A549 (cell line): Measurements from ENCODE around the gene PATJ. TPM values are rescaled to one million over a fixed set of nuclear protein-coding genes. Genes with fewer than 3 reads are reported as not detected.

Experiments used
- ATAC-seq, 2 experiments: fragments of 200-7000 bp in 1 of 2; fragments of >200 bp in 1 of 2; cut with Nextera tagmentation in 1 of 2; cut with Tn5 transposase in 1 of 2; 3 replicates each; pipeline versions ENCODE4 v1.8.0 to v1.9.1; 2018 to 2020; ENCODE audit warnings: mild to moderate bottlenecking in 1 of 2, moderate library complexity in 1 of 2
- CTCF ChIA-PET: fragments of 300-600 bp; sonication (Branson Sonifier 250); formaldehyde crosslinking; extraction: SDS; loops from one replicate; lab custom pipeline; 2021; ENCODE audit warnings: antibody characterized with exemption, inconsistent platforms; lab: Yijun Ruan, JAX
- POLR2A ChIA-PET: fragments of 350-600 bp; formaldehyde crosslinking; extraction: SDS; loops from one replicate; lab custom pipeline; 2021; ENCODE audit warnings: antibody characterized with exemption, inconsistent platforms; lab: Yijun Ruan, JAX
- DNase-seq, 2 experiments: peaks; one replicate each; pipeline versions ENCODE4 v3.0.0 to v3.0.0-alpha.2; 2011 to 2016; ENCODE audit warnings: low read depth in 1 of 2, low spot score in 1 of 2
- FAIRE-seq: peaks from 2 replicates; lab custom pipeline; 2011; peaks lifted over from hg19 to GRCh38; lab: Jason Lieb, UNC
- H3K27ac ChIP-seq, 2 experiments: fragments of >200 bp; sonication (Bioruptor Twin); formaldehyde crosslinking; 3 replicates each; pipeline ENCODE4 v1.5.1; 2016 to 2017
- H3K4me1 ChIP-seq: fragments of >200 bp; sonication (Bioruptor Twin); formaldehyde crosslinking; 3 replicates; pipeline ENCODE4 v1.6.1; 2016
- H3K4me2 ChIP-seq: fragments of >200 bp; sonication (Bioruptor Twin); formaldehyde crosslinking; 3 replicates; pipeline ENCODE4 v1.6.1; 2016
- H3K4me3 ChIP-seq: fragments of >200 bp; sonication (Bioruptor Twin); formaldehyde crosslinking; 3 replicates; pipeline ENCODE4 v1.5.1; 2016
- H3K9me3 ChIP-seq: fragments of >200 bp; sonication (Bioruptor Twin); formaldehyde crosslinking; 3 replicates; pipeline ENCODE4 v1.6.1; 2016
- BCL3 ChIP-seq: fragments of >200 bp; sonication (Bioruptor Twin); formaldehyde crosslinking; IDR thresholded peaks from 3 replicates; pipeline ENCODE4 v1.6.1; 2016
- BHLHE40 ChIP-seq: IDR thresholded peaks from 2 replicates; pipeline ENCODE4 v1.6.1; 2012; ENCODE audit warnings: low read depth, low read length, inconsistent platforms
- CBX2 ChIP-seq: fragments of 200-600 bp; sonication (generic); IDR thresholded peaks from 2 replicates; pipeline ENCODE4 v1.6.1; 2016; ENCODE audit warnings: low read depth, mild to moderate bottlenecking, borderline replicate concordance
- CBX8 ChIP-seq: fragments of 200-600 bp; sonication (generic); IDR thresholded peaks from 2 replicates; pipeline ENCODE4 v1.6.1; 2016
- CHD2 ChIP-seq: fragments of 150-350 bp; IDR thresholded peaks from 2 replicates; pipeline ENCODE4 v1.6.1; 2014; ENCODE audit warnings: low read length; ENCODE audit not compliant: partially characterized antibody
- EP300 ChIP-seq, 2 experiments: fragments of >200 bp; sonication (Bioruptor Twin); formaldehyde crosslinking; IDR thresholded peaks; 2 replicates in 1 of 2; 3 replicates in 1 of 2; pipeline ENCODE4 v1.6.1; 2016 to 2017
- HEYL ChIP-seq: fragments of 250-450 bp; sonication (Bioruptor Pico); IDR thresholded peaks from 2 replicates; pipeline ENCODE4 v1.8.0; 2021; ENCODE audit warnings: mild to moderate bottlenecking, moderate library complexity
- HOXA7 ChIP-seq: fragments of 250-450 bp; sonication (Bioruptor Pico); IDR thresholded peaks from 2 replicates; pipeline ENCODE4 v1.5.0; 2020; ENCODE audit warnings: mild to moderate bottlenecking, moderate library complexity
- HOXB13 ChIP-seq: fragments of 250-450 bp; sonication (Bioruptor Pico); IDR thresholded peaks from 2 replicates; pipeline ENCODE4 v1.5.0; 2020; ENCODE audit warnings: low read depth, mild to moderate bottlenecking, moderate library complexity
- JUN ChIP-seq, 2 experiments: fragments of >200 bp; sonication (Bioruptor Twin); formaldehyde crosslinking; IDR thresholded peaks; 2 replicates in 1 of 2; 3 replicates in 1 of 2; pipeline ENCODE4 v1.6.1; 2016 to 2017
- KDM1A ChIP-seq: fragments of 200-600 bp; sonication (generic); IDR thresholded peaks from 2 replicates; pipeline ENCODE4 v1.6.1; 2016; ENCODE audit warnings: low read depth, mild to moderate bottlenecking
- KDM5A ChIP-seq: fragments of 200-600 bp; sonication (generic); IDR thresholded peaks from 2 replicates; pipeline ENCODE4 v1.6.1; 2016; ENCODE audit warnings: antibody characterized with exemption, mild to moderate bottlenecking
- MAFK ChIP-seq: fragments of 450-650 bp; IDR thresholded peaks from 2 replicates; pipeline ENCODE4 v1.6.1; 2014; ENCODE audit not compliant: partially characterized antibody
- MYC ChIP-seq: IDR thresholded peaks from 2 replicates; pipeline ENCODE4 v1.6.1; 2012; ENCODE audit warnings: mild to moderate bottlenecking, inconsistent platforms, low read length, improper control_type of control experiment, borderline replicate concordance
- PHF8 ChIP-seq: fragments of 200-600 bp; sonication (generic); IDR thresholded peaks from 2 replicates; pipeline ENCODE4 v1.6.1; 2016; ENCODE audit warnings: low read depth, mild to moderate bottlenecking, antibody characterized with exemption, moderate library complexity, borderline replicate concordance
- RAD21 ChIP-seq, 2 experiments: fragments of >200 bp in 1 of 2; sonication (Bioruptor Twin) in 1 of 2; formaldehyde crosslinking in 1 of 2; IDR thresholded peaks in 1 of 2; conservative IDR thresholded peaks in 1 of 2; 2 replicates in 1 of 2; 3 replicates in 1 of 2; pipeline ENCODE4 v1.6.1; 2012 to 2018; ENCODE audit warnings: inconsistent platforms in 1 of 2
- RARB ChIP-seq: fragments of 250-450 bp; sonication (Bioruptor Pico); IDR thresholded peaks from 2 replicates; pipeline ENCODE4 v1.8.0; 2021; ENCODE audit warnings: mild to moderate bottlenecking, moderate library complexity
- RFX5 ChIP-seq: fragments of 450-650 bp; IDR thresholded peaks from 2 replicates; pipeline ENCODE4 v1.7.1; 2014; ENCODE audit warnings: antibody characterized with exemption, mild to moderate bottlenecking, moderate library complexity
- RNF2 ChIP-seq: fragments of 200-600 bp; sonication (generic); IDR thresholded peaks from 2 replicates; pipeline ENCODE4 v1.6.1; 2016; ENCODE audit warnings: low read depth, mild to moderate bottlenecking, antibody characterized with exemption, moderate library complexity, borderline replicate concordance
- SMC3 ChIP-seq: fragments of >200 bp; sonication (Bioruptor Twin); formaldehyde crosslinking; IDR thresholded peaks from 3 replicates; pipeline ENCODE4 v1.6.1; 2018; ENCODE audit warnings: inconsistent platforms
- SREBF2 ChIP-seq: fragments of 450-650 bp; IDR thresholded peaks from 2 replicates; pipeline ENCODE4 v1.6.1; 2014; ENCODE audit warnings: mild to moderate bottlenecking, moderate library complexity
- TFCP2L1 ChIP-seq: fragments of 250-450 bp; sonication (Bioruptor Pico); IDR thresholded peaks from 2 replicates; pipeline ENCODE4 v1.5.0; 2021; ENCODE audit warnings: mild to moderate bottlenecking
- ZNF302 ChIP-seq: fragments of 250-450 bp; sonication (Bioruptor Pico); IDR thresholded peaks from 2 replicates; pipeline ENCODE4 v1.9.0; 2021; ENCODE audit warnings: inconsistent platforms, mild to moderate bottlenecking, moderate library complexity
- ZSCAN20 ChIP-seq: fragments of 250-450 bp; sonication (Bioruptor Pico); IDR thresholded peaks from 2 replicates; pipeline ENCODE4 v1.8.0; 2022; ENCODE audit warnings: mild to moderate bottlenecking, moderate library complexity
- WGBS: methylation state at CpG from one replicate; pipeline ENCODE4 v1.1.6; 2017; ENCODE audit errors: missing lambda C conversion rate; 5-methylcytosine and 5-hydroxymethylcytosine counted together
- polyA plus RNA-seq, 4 experiments: library from polyadenylated mRNA; depleted of rRNA in 3 of 4; stranded (reverse); fragments of >200 nt; fragmentation: RNase III in 1 of 4; extraction: RNeasy Plus Mini Kit Qiagen cat#74134 plus additional on column Dnase treatment in 1 of 4; gene quantifications; 2 replicates in 3 of 4; 3 replicates in 1 of 4; pipeline ENCODE4 v1.2.3, GENCODE V29; 2011 to 2017
- TF ChIP-seq, protein P1 (sequence below): fragments of 450-650 bp; IDR thresholded peaks from 2 replicates; pipeline ENCODE4 v1.6.1; 2014; ENCODE audit warnings: antibody characterized with exemption
- TF ChIP-seq, protein P2 (sequence below): IDR thresholded peaks from 2 replicates; pipeline ENCODE4 v1.6.1; 2012
- TF ChIP-seq, protein P3 (sequence below): fragments of 150-350 bp; IDR thresholded peaks from 2 replicates; pipeline ENCODE4 v1.6.1; 2014; ENCODE audit warnings: low read depth, mild to moderate bottlenecking, low read length

The PATJ gene
- polyA plus RNA-seq, 2 of the 4 experiments (the other 2 are of a cell fraction): 6.0 to 14.7 TPM

DNA sequence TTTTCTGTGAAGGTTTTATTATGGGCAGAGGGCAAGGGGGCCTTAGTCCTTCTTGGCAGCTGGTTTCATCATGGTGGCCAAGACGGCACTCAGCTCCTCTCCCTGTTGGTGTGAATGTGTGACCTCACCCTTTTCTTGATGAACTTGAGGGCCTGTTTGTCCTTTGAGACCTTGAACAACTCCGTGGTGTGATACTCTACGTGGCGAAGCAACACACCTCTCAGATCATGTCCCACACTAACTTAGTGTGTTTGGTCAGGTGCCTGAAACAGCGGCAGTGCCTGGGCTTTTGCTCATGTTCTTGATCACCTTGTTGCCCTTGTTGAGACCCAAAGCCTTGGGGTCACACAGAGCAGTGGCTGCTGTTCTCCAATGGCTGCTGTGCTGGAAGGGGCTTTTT lies 465.8 kb downstream of the PATJ start:
- TF ChIP-seq RAD21 (conservative IDR thresholded peaks at IDR 0.05 in 1 of 2, IDR thresholded peaks at IDR 0.05 in 1 of 2) (no peak), SMC3 (no peak), CBX2 (no peak), EP300 (IDR thresholded peaks at IDR 0.05) (no peak), HEYL (CRISPR knock-in tag) (no peak), CBX8 (no peak), KDM5A (no peak), ZSCAN20 (CRISPR knock-in tag) (no peak), HOXB13 (no peak), TFCP2L1 (CRISPR knock-in tag) (no peak), ZNF302 (CRISPR knock-in tag) (no peak), MAFK (no peak), RARB (no peak), SREBF2 (no peak)
- TF ChIP-seq, protein P1, sequence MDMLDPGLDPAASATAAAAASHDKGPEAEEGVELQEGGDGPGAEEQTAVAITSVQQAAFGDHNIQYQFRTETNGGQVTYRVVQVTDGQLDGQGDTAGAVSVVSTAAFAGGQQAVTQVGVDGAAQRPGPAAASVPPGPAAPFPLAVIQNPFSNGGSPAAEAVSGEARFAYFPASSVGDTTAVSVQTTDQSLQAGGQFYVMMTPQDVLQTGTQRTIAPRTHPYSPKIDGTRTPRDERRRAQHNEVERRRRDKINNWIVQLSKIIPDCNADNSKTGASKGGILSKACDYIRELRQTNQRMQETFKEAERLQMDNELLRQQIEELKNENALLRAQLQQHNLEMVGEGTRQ: no peak
- TF ChIP-seq, protein P2, sequence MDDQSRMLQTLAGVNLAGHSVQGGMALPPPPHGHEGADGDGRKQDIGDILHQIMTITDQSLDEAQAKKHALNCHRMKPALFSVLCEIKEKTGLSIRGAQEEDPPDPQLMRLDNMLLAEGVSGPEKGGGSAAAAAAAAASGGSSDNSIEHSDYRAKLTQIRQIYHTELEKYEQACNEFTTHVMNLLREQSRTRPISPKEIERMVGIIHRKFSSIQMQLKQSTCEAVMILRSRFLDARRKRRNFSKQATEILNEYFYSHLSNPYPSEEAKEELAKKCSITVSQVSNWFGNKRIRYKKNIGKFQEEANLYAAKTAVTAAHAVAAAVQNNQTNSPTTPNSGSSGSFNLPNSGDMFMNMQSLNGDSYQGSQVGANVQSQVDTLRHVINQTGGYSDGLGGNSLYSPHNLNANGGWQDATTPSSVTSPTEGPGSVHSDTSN: no peak
- TF ChIP-seq, protein P3, sequence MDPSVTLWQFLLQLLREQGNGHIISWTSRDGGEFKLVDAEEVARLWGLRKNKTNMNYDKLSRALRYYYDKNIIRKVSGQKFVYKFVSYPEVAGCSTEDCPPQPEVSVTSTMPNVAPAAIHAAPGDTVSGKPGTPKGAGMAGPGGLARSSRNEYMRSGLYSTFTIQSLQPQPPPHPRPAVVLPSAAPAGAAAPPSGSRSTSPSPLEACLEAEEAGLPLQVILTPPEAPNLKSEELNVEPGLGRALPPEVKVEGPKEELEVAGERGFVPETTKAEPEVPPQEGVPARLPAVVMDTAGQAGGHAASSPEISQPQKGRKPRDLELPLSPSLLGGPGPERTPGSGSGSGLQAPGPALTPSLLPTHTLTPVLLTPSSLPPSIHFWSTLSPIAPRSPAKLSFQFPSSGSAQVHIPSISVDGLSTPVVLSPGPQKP: no peak
- Histone ChIP-seq H3K4me3 (no peak overlapping the region), H3K27ac (no peak overlapping the region), H3K9me3 (peaks cover 15% of the 10 kb centered on the region; the same call in 2 of the 3 replicates), H3K4me2 (no peak overlapping the region), H3K4me1 (no peaks in the 10 kb centered on the region)
- FAIRE-seq (no peak), ATAC-seq (no peak), DNase-seq (no peak)
- ChIA-PET CTCF (interaction anchor here (1.0 kb wide), 1 partner anchor 32 kb away, joined by 4 read pairs; no protein-coding TSS in a partner anchor), POLR2A (no interaction called here)
- 70% methylated on average over 5 of the region's 5 CpGs for WGBS

DNA sequence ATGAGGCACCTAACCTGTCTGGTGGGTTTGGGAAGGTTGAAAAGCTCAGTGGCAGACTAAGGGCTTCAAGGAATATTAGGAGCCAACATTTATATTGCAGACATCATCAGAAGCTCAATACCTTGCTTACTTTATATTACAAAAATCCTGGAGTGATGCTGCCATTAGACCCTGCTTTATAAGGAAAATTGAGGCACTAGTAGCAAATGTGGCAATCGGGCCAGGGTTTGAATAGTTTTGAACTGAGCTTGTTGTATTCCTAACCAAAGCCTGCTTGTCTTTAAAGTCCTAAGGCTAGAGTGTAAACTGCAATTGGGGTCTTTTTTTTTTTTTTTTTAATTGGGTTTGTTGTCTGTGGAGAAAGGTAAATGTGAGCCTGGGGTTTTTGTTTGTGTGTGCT lies 466.7 kb downstream of the PATJ start:
- ATAC-seq: no peak
- TF ChIP-seq, protein P2: no peak
- TF ChIP-seq RFX5 (no peak), BCL3 (no peak), KDM1A (no peak), PHF8 (no peak), CHD2 (no peak), MYC (no peak), SREBF2 (no peak), BHLHE40 (no peak), JUN (IDR thresholded peaks at IDR 0.05) (no peak), HOXA7 (CRISPR knock-in tag) (no peak), RNF2 (no peak), ZSCAN20 (CRISPR knock-in tag) (no peak), HEYL (CRISPR knock-in tag) (no peak)
- TF ChIP-seq, all 56 proteins: peak for 0
- WGBS: 43% methylated on average over 1 of the region's 1 CpG

More for the DNA sequence above, 466.7 kb downstream of the PATJ start:
- Histone ChIP-seq H3K27ac (no peak overlapping the region), H3K4me2 (no peak overlapping the region), H3K4me1 (no peaks in the 10 kb centered on the region), H3K9me3 (peaks cover 15% of the 10 kb centered on the region; the same call in 2 of the 3 replicates), H3K4me3 (no peak overlapping the region)
- ChIA-PET CTCF (no interaction called here), POLR2A (no interaction called here)
- no peak for FAIRE-seq
- DNase-seq: no peak
